Stimulated activated CD4-positive, alpha-beta T cell treated with anti-CD3 and anti-CD28 coated beads, TNF-alpha, amount 100 ng/mL, for 48 hours (primary cell): ENCODE results near the gene CAVIN1.
"Not testable (repeated sequence)": the region's sequence is repeated elsewhere in the genome, so short reads cannot be mapped to it uniquely, and the experiment has no call there.

Experiments used
- DNase-seq, 3 donors: peaks; one replicate each; pipeline ENCODE4 v3.0.0-alpha.2; 2020; ENCODE audit warnings: low read depth in 3 of 3

Gene CAVIN1

DNA sequence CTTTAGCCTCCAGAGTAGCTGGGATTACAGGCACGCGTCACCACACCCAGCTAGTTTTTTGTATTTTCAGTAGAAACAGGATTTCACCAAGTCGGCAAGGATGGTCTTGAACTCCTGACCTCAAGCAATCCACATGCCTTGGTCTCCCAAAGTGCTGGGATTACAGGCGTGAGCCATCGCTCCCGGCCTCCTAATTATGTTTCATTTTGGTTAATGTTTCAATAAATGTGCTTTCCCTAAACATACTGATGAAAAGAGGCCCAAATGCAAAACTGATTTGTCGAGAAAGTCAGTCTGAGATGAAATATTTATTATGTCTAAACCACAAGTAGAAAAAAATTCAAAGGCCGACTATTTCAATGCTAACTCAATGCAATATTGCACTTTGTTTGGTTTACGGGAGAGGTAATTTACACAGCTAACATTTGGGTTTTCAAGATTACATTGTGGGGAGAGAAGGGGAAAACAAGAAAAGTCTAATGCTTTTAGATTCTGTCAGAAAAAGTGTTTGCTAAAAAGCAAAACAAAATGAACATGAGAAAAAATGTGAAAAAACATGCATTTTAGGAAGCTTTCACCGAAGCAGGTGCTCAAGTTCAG lies 44.6 kb downstream of the CAVIN1 start:
- DNase-seq: no peak

DNA sequence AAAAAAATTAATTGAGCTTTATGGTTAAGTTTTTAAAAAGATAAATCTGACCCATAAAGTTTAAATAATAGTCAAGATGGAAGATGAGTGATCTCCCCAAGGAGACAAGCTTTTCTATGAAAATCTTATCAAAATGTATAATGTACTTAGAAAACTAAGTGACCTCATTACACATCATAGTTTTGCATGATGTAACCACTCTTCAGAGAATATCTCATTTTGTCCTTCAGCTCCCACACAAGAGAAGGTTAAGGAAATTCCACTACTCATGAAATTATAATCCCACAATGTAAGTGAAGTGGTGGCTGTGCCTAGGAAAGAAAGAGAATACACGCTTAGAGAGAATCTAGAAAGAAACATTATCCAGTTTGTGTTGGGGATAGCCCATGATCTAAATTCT lies 49.2 kb downstream of the CAVIN1 start:
- DNase-seq: no peak

DNA sequence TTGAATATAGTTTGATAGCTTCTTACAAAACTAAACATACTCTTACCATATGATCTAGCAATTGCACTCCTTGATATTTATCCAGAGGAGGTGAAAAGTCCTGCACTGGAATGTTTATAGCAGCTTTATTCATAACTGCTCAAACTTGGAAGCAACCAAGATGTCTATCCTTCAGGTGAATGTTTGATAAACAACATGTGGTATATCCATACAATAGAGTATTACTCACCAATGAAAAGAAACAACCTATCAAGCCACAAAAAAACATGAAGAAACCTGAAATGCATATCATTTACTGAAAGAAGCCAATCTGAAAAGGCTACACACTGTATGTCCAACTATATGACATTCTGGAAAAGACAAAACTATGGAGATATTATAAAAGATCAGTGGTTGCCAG lies 50.9 kb downstream of the CAVIN1 start:
- no peak for DNase-seq

DNA sequence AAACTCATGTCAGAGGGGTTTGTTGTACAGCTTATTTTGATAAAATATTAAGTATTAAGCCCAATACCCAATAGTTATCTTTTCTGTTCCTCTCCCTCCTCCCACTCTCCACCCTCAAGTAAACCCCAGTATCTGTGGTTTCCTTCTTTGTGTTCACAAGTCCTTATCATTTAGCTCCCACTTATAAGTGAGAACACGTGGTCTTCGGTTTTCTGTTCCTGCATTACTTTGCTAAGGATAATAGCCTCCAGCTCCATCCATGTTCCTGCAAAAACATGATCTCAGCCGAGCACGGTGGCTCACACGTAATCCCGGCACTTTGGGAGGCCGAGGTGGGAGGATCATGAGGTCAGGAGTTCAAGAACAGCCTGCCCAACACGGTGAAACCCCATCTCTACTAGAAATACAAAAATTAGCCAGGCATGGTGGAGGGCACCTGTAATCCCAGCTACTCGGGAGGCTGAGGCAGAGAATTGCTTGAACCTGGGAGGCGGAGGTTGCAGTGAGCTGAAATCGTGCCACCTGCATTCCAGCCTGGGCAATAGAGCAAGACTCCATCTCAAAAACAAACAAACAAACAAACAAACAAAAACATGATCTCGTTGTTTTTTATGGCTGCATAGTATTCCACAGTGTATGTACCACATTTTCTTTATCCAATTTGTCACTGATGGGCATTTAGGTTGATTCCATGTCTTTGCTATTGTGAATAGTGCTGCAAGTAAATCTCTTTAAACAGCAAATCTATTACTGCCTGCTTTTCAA lies 54.1 kb downstream of the CAVIN1 start:
- DNase-seq: not testable (repeated sequence)

DNA sequence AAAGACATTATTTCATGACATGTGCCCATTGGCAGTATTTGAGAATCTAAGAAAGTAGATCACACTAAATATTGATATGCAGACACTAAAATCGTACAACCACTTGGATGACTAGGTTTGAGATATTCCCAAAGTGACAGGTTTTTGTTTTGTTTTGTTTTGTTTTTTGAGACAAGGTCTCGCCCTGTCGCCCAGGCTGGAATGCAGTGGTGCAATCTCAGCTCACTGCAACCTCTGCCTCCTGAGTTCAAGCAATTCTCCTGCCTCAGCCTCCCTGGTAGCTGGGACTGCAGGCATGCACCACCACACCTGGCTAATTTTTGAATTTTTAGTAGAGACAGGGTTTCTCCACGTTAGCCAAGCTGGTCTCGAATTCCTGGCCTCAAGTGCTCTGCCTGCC lies 54.7 kb downstream of the CAVIN1 start:
- not testable (repeated sequence) for DNase-seq

DNA sequence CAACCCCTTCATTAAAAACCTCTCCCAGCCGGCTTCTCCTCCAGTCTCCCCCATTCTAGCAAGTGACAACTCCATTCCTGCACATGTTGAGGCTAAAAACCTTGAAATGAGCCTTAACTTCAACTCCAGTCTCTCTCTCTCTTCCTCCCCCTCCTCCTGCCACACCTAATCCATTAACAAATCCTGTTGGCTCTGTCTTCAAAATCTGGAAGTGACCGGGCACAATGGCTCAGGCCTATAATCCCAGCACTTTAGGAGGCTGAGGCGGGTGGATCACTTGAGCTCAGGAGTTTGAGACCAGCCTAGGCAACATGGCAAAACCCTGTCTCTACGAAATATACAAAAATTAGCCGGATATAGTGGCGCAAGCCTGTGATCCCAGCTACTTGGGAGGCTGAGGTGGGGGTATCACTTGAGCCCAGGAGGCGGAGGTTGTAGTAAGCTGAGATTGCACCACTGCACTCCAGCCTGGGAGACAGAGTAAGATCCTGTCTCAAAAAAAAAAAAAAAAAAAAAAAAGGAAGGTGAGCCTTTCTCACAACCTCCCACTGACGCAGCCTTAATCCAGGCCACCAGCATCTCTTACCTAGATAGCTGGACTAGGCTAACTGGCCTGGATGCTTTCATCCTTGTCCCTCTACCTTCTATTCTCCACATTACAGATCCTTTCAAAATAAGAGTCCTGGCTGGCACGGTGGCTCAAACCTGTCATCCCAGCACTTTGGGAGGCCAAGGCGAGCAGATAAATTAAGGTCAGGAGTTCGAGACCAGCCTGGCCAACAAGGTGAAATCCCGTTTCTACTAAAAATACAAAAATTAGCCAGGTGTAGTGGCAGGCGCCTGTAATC lies 56.7 kb downstream of the CAVIN1 start:
- DNase-seq: not testable (repeated sequence)

DNA sequence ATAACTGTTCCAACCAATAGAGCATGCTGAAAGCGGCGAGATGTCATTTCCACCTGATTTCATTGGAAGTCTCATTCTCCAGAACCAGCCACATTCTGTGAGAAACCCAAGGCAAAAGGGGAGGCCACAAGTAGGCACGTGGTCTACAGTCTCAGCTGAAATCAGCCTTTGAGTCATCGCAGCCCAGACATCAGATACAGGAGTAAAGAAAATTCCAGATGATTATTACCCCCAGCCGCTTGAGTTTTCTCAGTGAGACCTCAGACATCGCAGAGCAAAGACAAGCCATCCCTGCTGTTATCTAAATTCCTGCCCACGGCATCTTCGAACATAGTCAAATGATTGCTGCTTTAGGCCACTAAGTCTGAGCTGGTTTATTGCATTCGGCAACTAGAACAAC lies 57.9 kb downstream of the CAVIN1 start:
- no peak for DNase-seq

DNA sequence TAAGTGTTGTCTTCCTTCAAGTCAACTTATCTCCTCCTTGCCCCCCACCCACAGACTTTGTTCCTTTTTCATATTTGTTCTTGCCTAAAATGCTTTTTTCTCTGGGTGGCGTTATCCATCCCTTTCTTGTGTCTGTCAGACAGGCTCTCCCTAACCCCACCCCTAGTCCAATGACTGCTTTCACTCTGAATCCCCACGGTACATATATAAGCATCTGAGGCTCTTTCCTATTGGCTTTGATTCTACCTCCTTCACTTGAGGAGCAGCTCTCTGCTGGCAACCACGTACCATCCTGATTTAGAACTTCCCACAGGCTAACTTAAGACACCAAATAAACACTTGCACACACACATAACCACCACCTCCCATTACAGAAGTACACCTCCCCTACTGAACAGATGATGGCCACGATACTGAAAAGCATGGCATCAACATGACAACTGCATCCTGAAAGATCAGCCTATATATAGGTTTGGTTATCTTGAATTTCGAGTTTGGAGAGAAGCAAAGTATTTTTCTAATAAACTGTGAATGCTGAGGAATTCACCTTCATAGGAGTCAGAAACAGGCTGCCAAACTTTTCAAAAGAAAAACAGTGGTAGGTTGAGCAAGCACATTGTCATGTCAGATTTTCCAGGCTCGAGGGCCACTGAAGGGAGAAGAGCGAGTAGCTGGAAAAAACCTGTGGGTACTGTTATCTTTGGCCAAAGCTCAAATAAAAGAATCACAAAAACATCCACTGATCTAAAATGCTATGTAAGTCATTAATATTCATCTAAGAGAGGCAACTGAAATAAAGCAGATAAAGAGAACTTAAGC lies 59.1 kb downstream of the CAVIN1 start:
- no peak for DNase-seq

DNA sequence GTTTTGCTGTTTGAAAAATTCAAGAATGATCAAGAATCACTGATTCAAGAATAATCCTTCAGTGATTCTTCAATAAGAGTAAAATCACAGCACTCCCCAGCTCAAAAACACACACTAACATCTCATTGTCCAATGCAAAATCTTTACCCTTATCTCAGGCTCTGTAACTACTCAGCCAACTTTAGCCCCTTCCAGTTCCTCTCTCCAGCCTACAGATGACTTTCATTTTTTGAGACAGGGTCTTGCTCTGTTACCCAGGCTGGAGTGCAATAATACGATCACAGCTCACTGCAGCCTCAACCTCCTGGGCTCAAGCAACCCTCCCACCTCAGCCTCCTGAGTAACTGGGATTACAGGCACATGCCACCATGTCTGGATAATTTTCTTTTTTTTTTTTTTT lies 59.8 kb downstream of the CAVIN1 start:
- no peak for DNase-seq

DNA sequence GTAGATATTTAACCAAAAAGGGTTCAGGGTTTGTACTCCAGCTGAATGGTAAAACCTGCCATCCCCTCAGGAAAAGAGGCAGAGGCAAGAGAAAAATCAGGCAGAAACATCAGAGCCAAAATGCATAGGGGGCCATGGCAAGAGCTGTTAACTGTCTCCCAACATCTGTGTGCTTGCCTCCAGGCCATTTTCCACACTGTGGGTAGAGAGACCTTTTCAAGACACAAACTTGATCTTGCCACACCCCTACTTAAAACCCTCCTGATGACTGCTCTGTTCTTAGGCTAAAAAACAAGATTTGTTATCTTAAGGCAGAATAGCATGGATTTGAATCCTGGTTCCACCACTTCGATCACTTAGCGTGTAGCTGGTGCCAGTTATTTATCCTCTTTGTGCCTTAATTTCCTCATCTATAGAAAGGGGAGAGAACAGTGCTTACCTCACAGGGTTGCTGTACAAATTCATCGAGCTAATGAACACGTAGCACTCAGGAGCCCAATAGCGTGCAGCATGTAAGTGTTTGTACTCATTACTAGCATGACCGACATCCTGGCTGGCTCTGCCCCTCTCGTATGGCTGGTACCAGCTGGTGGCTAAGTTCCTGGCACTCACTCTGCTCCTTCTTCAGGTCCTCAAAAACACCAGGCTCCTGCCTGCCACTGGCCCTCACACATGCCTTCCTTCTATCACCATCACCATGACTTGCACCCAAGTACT lies 60.7 kb downstream of the CAVIN1 start:
- DNase-seq: no peak

DNA sequence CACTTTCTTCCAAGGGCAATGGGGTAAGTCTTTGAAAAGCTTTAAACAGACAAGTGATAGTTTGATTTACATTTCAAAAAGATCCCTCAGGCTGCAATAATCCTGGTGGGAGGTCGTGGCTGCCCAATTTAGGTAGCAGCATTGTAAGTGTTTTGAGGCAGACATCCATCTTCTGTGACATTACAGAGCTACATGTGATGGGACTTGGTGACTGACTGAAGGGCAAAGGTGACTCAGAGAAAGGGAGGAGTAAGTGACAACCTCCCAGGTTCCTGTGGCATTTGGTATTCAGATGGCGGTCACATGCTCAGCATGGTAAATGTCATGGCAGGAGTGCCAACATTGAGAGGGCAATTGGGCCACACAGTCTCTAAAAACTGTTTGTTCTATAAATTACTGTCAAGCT lies 61.3 kb downstream of the CAVIN1 start:
- DNase-seq: peak in 1 of 3 donors; percentile 26

DNA sequence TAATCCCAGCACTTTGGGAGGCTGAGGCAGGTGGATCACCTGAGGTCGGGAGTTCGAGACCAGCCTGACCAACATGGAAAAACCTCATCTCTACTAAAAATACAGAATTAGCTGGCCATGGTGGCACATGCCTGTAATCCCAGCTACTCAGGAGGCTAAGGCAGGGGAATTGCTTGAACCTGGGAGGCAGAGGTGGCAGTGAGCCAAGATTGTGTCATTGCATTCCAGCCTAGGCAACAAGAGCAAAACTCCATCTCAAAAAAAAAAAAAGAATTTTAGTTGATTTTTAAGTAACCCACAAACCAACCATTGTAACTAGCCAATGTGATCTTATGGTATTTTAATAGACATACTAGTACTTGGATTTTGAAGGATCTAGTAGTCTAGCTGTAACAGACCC lies 62.7 kb downstream of the CAVIN1 start:
- DNase-seq: not testable (repeated sequence)

DNA sequence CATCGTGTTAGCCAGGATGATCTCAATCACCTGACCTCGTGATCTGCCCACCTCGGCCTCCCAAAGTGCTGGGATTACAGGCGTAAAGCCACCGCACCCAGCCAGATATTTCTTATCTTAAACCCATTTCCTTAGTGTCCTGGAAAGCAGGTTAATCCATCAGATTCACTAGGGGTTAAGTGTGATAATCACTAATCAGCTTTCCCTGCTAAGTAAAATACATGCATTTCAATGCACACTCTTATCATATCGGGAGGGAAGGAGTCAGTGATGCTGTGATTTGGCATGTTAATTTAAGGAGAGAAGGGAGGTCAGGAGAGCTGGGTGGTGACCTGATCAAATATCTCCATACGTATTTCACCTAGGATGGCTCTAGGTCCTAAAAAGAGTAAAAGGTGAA lies 63.9 kb downstream of the CAVIN1 start:
- DNase-seq: no peak

DNA sequence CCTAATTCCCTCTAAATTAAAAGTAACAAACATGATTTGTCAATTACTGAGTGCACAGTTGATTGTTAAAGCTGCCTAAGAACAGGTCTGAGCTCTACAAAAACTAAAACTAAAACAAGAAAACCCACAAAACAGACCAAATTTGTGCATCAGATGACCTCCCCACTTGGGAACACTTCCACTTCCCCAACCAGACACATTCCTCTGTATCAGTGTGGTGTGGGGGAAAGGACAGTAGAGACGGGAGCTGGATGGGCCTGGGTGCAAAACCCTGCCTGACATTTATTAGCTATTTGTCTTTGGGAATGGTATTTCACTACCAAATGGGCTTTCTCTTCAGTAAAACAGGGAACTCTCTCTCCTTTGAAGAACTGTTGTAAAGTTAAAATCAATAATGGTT lies 64.6 kb downstream of the CAVIN1 start:
- no peak for DNase-seq

DNA sequence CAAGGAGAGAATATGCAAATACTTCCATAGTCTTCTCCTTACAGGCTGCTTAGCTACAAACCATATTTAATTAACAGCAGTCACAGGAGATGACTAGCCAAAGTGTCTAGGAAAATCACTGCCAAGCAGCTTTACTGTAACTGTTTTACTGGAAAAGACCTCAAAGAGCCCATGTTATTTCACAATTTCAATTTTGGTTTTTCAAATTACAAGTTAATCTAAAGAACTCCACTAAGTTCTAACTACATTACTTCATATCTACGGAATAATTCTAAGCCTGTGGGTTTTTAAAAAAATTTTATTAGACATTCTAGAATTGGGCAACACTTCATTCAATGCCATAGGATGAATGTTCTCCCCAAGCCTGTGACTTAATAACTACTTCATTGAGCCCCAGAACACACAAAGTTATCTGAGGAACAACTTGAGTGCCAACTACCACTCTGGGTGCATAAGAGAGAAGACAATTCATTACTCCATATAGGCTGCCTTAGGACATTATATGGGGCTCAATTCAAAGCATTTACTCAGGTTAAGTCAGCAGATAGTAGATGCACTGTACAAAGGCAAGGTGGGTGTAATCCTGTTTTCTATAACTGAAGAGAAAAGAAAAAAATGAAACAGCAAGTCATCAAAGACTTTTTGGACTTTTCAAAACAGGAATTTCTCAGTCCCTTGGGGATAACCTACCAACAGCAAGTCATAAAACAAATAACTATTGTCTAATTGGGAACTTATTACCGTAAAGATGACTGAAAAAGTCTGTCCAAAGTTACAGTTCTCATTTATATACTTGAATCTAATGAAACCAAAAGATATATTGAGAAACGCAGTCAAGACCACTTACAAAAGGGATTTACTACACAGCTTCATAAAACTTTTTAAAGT lies 67.9 kb downstream of the CAVIN1 start:
- no peak for DNase-seq
